Endodermal cell (in vitro differentiated cells): Measurements from ENCODE around the gene ATXN2. TPM values are rescaled to one million over a fixed set of nuclear protein-coding genes. Genes with fewer than 3 reads are reported as not detected.
A peak's percentile ranks its signal among the peaks of the same experiment; 100 is the strongest.

ENCODE experiments used
- DNase-seq: peaks from one replicate; pipeline ENCODE4 v3.0.0-alpha.2; 2017
- H3K27ac ChIP-seq: 2 replicates; pipeline ENCODE4 v1.5.1; 2013; ENCODE audit warnings: mild to moderate bottlenecking, low read depth, low read length, moderate library complexity
- H3K27me3 ChIP-seq: 2 replicates; pipeline ENCODE4 v1.6.1; 2013; ENCODE audit warnings: mild to moderate bottlenecking, low read length, moderate library complexity; ENCODE audit not compliant: insufficient read depth, control insufficient read depth, poor library complexity, severe bottlenecking
- H3K36me3 ChIP-seq: 2 replicates; pipeline ENCODE4 v1.7.0; 2013; ENCODE audit warnings: mild to moderate bottlenecking, low read length, moderate library complexity; ENCODE audit not compliant: control insufficient read depth, insufficient read depth
- H3K4me1 ChIP-seq: one replicate; pipeline ENCODE4 v1.7.0; 2013; ENCODE audit warnings: low read length; ENCODE audit not compliant: control insufficient read depth, insufficient read depth
- H3K4me3 ChIP-seq: 2 replicates; pipeline ENCODE4 v1.5.1; 2013; ENCODE audit warnings: mild to moderate bottlenecking, low read length, moderate library complexity
- H3K9ac ChIP-seq: 2 replicates; pipeline ENCODE4 v1.6.1; 2013; ENCODE audit warnings: mild to moderate bottlenecking, low read length, moderate library complexity; ENCODE audit not compliant: poor library complexity, severe bottlenecking; ENCODE audit errors: extremely low read depth
- H3K9me3 ChIP-seq: 2 replicates; pipeline ENCODE4 v1.6.1; 2013; ENCODE audit warnings: mild to moderate bottlenecking, low read length, moderate library complexity; ENCODE audit not compliant: control insufficient read depth
- H3K27ac Mint-ChIP-seq: 2 replicates; pipeline ENCODE4 v1.8.0; 2020; ENCODE audit warnings: mixed read lengths
- H3K27me3 Mint-ChIP-seq: 2 replicates; pipeline ENCODE4 v1.8.0; 2021; ENCODE audit warnings: mild to moderate bottlenecking, mixed read lengths; ENCODE audit not compliant: insufficient read depth
- H3K36me3 Mint-ChIP-seq: 2 replicates; pipeline ENCODE4 v1.8.0; 2020; ENCODE audit warnings: low read depth, mixed read lengths
- H3K4me1 Mint-ChIP-seq: 2 replicates; pipeline ENCODE4 v1.8.0; 2020; ENCODE audit warnings: mixed read lengths
- H3K4me3 Mint-ChIP-seq: 2 replicates; pipeline ENCODE4 v1.8.0; 2020; ENCODE audit warnings: mild to moderate bottlenecking, moderate library complexity, mixed read lengths
- H3K9me3 Mint-ChIP-seq: 2 replicates; pipeline ENCODE4 v1.8.0; 2020; ENCODE audit warnings: mild to moderate bottlenecking, mixed read lengths
- CTCF ChIP-seq: fragments of 200-600 bp; sonication (generic); conservative IDR thresholded peaks from 2 replicates; pipeline ENCODE4 v1.5.0; 2021; ENCODE audit warnings: antibody characterized with exemption, mild to moderate bottlenecking
- WGBS, 2 experiments: methylation state at CpG; one replicate each; pipeline versions ENCODE4 v1.1.5 to v1.1.7; 2013; ENCODE audit warnings: missing lambda C conversion rate in 2 of 2, mixed read lengths in 1 of 2; ENCODE audit not compliant: insufficient coverage in 1 of 2, insufficient read length in 1 of 2; 5-methylcytosine and 5-hydroxymethylcytosine counted together
- total RNA-seq, 2 donors: library from RNA; stranded (reverse); fragmentation: NEBNext Ultra II Directional in 1 of 2; extraction: Animal tissue kit (Norgen Biotek cat#: 25700) in 1 of 2; gene quantifications; 2 replicates in 1 of 2; 3 replicates in 1 of 2; pipeline ENCODE4 v1.2.1, GENCODE V29; 2021

The ATXN2 gene
- total RNA-seq, 2 donors from 2014 or later, result 85.7 to 87.3 TPM

GRCh38 chr12:111642681-111643426 is 43.7 kb upstream of the ATXN2 start:
- Histone ChIP-seq H3K4me1 (no peaks in the 10 kb centered on the region), H3K9me3 (no peaks in the 10 kb centered on the region), H3K9ac (no peak overlapping the region), H3K27me3 (no peaks in the 10 kb centered on the region), H3K36me3 (peaks cover 47% of the 10 kb centered on the region), H3K4me3 (no peak overlapping the region), H3K27ac (peak overlapping the region; percentile 36)
- Mint-ChIP-seq H3K4me1 (no peaks in the 10 kb centered on the region), H3K36me3 (peaks cover 59% of the 10 kb centered on the region), H3K9me3 (no peaks in the 10 kb centered on the region), H3K27me3 (no peaks in the 10 kb centered on the region), H3K27ac (peak overlapping the region; percentile 35), H3K4me3 (no peak overlapping the region)
- DNase-seq, result no peak
- WGBS, 2 experiments, result 96 to 100% methylated on average over 2 to 4 of the region's 4 CpGs
- TF ChIP-seq CTCF, result peak; percentile 13

GRCh38 chr12:111640506-111640905 is 41.4 kb upstream of the ATXN2 start:
- Histone ChIP-seq H3K27ac (no peak overlapping the region), H3K4me1 (peaks cover 10% of the 10 kb centered on the region), H3K27me3 (no peaks in the 10 kb centered on the region), H3K4me3 (no peak overlapping the region), H3K9ac (no peak overlapping the region), H3K9me3 (no peaks in the 10 kb centered on the region), H3K36me3 (peaks cover 31% of the 10 kb centered on the region)
- no peak for TF ChIP-seq CTCF
- Mint-ChIP-seq H3K4me3 (no peak overlapping the region), H3K9me3 (no peaks in the 10 kb centered on the region), H3K27ac (no peak overlapping the region), H3K36me3 (peaks cover 36% of the 10 kb centered on the region), H3K4me1 (peaks cover 14% of the 10 kb centered on the region), H3K27me3 (no peaks in the 10 kb centered on the region)
- DNase-seq, result no peak
- WGBS, 2 experiments, result 85 to 96% methylated on average over 2 to 4 of the region's 5 CpGs

GRCh38 chr12:111638556-111638955 is 39.4 kb upstream of the ATXN2 start:
- H3K4me1 Mint-ChIP-seq, result peaks cover 17% of the 10 kb centered on the region
- H3K9me3 Mint-ChIP-seq, result no peaks in the 10 kb centered on the region
- Histone ChIP-seq H3K9ac (no peak overlapping the region), H3K9me3 (no peaks in the 10 kb centered on the region), H3K4me3 (no peak overlapping the region), H3K4me1 (peaks cover 11% of the 10 kb centered on the region), H3K27me3 (no peaks in the 10 kb centered on the region), H3K27ac (no peak overlapping the region), H3K36me3 (peaks cover 17% of the 10 kb centered on the region)
- H3K27ac Mint-ChIP-seq, result peak overlapping the region; percentile 17
- H3K36me3 Mint-ChIP-seq, result peaks cover 21% of the 10 kb centered on the region
- no peaks in the 10 kb centered on the region for H3K27me3 Mint-ChIP-seq
- H3K4me3 Mint-ChIP-seq, result no peak overlapping the region
- DNase-seq, result no peak
- 96 to 100% methylated on average over 4 to 6 of the region's 6 CpGs for WGBS, 2 experiments
- TF ChIP-seq CTCF, result no peak
